GM12801 (cell line): ENCODE results near the gene SORCS3.

Experiments used
- CTCF ChIP-seq: IDR thresholded peaks from one replicate; pipeline ENCODE4 v1.5.1; 2011; ENCODE audit warnings: control low read depth; ENCODE audit not compliant: insufficient read length; ENCODE audit errors: extremely low read depth

The SORCS3 gene

DNA sequence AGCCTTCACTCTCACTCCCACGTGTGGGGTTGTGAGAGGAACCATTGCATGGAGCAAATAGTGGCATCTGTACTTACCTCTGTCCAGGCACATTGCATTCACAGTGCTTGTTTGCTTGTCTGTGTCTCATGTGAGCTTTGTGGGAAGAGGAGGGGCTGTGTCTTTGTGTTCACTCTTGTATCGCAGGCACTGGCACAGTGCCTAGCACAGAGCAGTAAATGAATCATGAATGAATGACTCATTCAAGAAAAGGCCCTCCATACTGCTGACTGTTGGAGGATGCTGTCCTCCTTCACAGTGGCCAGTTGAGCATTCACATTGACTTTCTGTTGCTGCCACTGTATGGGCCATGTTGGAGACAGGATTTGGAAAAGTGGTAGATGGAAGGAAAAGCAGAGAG lies 125.3 kb downstream of the SORCS3 start:
- no peak for TF ChIP-seq CTCF

DNA sequence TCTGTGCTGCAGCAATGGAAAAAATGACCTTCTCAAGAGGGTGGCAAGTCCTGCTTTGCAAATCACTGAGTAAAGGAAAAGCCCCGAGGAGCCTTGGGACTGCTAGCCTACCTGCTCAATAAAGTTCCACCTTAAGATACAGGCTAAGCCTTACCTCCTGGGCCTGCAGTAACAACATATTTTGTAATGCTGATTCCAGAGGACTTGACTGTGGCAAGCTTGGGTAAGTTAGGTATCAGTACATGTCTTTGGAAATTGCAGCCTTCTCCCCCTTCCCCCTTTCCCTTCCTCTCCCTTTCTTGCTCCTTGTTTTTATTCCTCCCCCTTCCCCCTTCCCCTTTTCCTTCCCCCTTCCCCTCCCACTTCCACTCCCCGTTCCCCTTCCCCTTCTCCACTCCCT lies 126.2 kb downstream of the SORCS3 start:
- no peak for TF ChIP-seq CTCF

DNA sequence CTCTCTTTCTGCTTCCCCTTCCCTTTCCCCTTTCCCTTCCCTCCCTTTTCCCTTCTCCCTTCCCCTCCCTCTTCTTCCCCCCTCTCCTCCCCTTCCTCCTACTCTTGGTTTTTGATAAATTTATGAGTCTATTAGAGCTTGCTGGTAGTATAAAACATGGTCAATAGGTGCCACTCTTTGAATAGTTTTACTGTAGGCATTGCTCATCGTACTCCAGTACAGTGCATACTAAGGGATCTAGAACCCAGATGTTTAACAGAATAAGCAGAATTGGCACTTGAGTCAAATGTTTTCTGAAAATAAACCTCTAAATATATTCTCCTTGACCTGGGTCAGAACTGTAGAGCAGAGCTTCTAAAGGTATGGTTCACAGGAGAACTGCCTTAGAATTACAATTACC lies 126.7 kb downstream of the SORCS3 start:
- TF ChIP-seq CTCF, result no peak

GRCh38 chr10:104773105-104773504 lies 132.0 kb downstream of the SORCS3 start:
- no peak for TF ChIP-seq CTCF

GRCh38 chr10:104774234-104774633 lies 133.1 kb downstream of the SORCS3 start:
- TF ChIP-seq CTCF, result no peak

GRCh38 chr10:104777086-104777799 lies 136.2 kb downstream of the SORCS3 start:
- TF ChIP-seq CTCF, result no peak

GRCh38 chr10:104778371-104778770 lies 137.3 kb downstream of the SORCS3 start:
- no peak for TF ChIP-seq CTCF
